Suprapubic skin (tissue), 4 donors: ENCODE measurements around the gene MYADM.
A peak's percentile ranks its signal among the peaks of the same experiment; 100 is the strongest.

Experiments
- EP300 ChIP-seq: sonication (generic); formaldehyde crosslinking; IDR thresholded peaks from one replicate; pipeline ENCODE4 v1.6.1; 2017; ENCODE audit warnings: antibody characterized with exemption
- POLR2A ChIP-seq, 2 donors: fragments of 450-650 bp; IDR thresholded peaks; one replicate each; pipeline ENCODE4 v1.6.1; 2017; ENCODE audit warnings: antibody characterized with exemption in 2 of 2, mild to moderate bottlenecking in 2 of 2, moderate library complexity in 2 of 2
- POLR2AphosphoS5 ChIP-seq, 3 donors: sonication (generic); formaldehyde crosslinking; IDR thresholded peaks; one replicate each; pipeline ENCODE4 v1.6.1; 2017; ENCODE audit warnings: antibody characterized with exemption in 3 of 3
- TF ChIP-seq, protein P1 (sequence below), 2 donors: fragments of 200-600 bp in 1 of 2; fragments of 450-650 bp in 1 of 2; sonication (generic) in 1 of 2; IDR thresholded peaks; one replicate each; pipeline ENCODE4 v1.5.1; 2016 to 2019; ENCODE audit warnings: antibody characterized with exemption in 2 of 2, mild to moderate bottlenecking in 1 of 2, moderate library complexity in 1 of 2

DNA sequence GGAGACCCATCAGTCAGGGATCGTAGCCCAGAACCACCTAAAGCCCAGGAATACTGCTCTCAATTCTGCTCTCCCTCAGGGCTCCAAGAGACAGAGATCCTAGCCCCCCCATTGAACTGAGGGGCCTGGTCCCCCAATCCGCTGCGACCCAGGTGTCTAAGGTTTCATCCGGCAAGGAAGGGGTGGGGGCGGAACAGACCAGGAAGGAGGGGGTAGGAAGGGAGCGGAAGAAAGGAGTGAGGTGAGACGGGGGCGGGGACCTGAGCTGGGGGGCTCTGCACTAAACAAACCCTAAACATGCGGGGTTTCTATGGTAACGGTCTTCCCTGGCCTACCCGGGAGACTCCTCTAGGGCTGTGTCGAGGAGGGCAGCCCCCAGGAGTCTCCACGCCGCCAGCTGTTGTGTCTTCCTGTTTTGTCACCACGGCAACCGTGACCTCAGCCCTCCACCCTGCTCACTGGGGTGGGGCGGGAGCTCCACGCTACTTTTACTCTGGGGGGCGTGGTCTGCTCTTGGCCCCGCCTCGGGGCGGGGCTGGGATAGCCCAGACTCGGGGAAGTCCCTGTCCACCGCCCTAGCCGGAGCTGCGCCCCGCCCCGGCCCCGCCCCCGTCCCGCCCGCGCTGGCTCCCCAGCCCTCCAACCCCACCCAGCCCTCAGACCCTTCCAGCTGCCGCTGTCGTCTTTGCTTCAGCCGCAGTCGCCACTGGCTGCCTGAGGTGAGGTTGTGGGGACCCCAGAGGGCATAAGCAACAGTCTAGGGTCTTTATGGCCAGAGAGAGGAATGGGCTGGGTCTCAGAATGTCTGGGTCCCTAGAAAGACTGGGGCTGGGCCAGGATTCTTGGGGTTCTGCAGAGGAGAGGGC lies at the start of gene MYADM:
- TF ChIP-seq POLR2A (IDR thresholded peaks at IDR 0.05) (peak in 1 of 2 donors; percentile 88), EP300 (no peak), POLR2AphosphoS5 (IDR thresholded peaks at IDR 0.05) (peak in 2 of 3 donors; percentile 20 to 69)
- TF ChIP-seq, protein P1, sequence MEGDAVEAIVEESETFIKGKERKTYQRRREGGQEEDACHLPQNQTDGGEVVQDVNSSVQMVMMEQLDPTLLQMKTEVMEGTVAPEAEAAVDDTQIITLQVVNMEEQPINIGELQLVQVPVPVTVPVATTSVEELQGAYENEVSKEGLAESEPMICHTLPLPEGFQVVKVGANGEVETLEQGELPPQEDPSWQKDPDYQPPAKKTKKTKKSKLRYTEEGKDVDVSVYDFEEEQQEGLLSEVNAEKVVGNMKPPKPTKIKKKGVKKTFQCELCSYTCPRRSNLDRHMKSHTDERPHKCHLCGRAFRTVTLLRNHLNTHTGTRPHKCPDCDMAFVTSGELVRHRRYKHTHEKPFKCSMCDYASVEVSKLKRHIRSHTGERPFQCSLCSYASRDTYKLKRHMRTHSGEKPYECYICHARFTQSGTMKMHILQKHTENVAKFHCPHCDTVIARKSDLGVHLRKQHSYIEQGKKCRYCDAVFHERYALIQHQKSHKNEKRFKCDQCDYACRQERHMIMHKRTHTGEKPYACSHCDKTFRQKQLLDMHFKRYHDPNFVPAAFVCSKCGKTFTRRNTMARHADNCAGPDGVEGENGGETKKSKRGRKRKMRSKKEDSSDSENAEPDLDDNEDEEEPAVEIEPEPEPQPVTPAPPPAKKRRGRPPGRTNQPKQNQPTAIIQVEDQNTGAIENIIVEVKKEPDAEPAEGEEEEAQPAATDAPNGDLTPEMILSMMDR (IDR thresholded peaks at IDR 0.05), result no peak
